AG04449 (cell line): ENCODE results near the gene MGLL.

Experiments
- CTCF ChIA-PET: fragments of 350-600 bp; formaldehyde crosslinking; extraction: SDS; loops from one replicate; lab custom pipeline; 2021; ENCODE audit warnings: antibody characterized with exemption; lab: Yijun Ruan, JAX
- POLR2A ChIA-PET: fragments of 400-600, 350-600 bp; formaldehyde crosslinking; extraction: SDS; loops from one replicate; lab custom pipeline; 2020; ENCODE audit warnings: antibody characterized with exemption, inconsistent platforms; lab: Yijun Ruan, JAX
- DNase-seq: peaks from one replicate; pipeline ENCODE4 v3.0.0-alpha.2; 2010; ENCODE audit warnings: low read depth, low spot score
- H3K4me3 ChIP-seq: 2 replicates; pipeline ENCODE4 v1.5.1; 2011; ENCODE audit warnings: low read depth, mild to moderate bottlenecking, control low read depth, low read length
- TF ChIP-seq, protein P1 (sequence below): IDR thresholded peaks from one replicate; pipeline ENCODE4 v1.5.1; 2011; ENCODE audit warnings: mild to moderate bottlenecking, moderate library complexity, low read length, control low read depth, inconsistent platforms; ENCODE audit not compliant: insufficient read depth; ENCODE audit errors: missing control alignments

The MGLL gene

DNA sequence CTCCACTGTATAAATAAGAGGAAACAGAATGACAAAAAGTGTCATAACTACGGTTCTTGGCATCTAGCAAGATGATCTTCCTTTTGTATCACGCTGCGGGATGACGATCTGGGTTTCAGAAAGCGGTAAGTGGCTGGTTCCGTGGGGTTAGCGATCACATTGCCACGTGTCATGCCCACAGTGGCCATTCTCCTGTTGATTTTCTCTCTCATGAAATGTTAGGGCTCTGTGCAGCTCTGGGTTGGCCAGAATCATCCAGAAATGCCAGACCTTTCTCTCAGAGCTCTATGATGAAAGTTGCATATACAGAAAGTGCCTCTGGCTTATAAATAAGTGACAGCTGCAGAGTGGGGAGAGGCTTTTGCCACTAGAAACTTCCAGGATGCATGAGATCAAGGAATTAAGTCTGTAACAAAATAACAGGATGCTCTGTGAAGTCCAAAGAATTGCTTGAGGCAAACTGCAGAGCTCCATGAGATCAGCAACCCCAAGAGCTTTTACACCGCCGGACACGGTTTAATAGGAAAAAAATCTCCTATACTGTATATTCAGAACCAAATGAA lies 78.0 kb downstream of the MGLL start:
- POLR2A ChIA-PET, result no interaction called here
- no peak overlapping the region for H3K4me3 ChIP-seq
- DNase-seq, result no peak
- TF ChIP-seq, protein P1, sequence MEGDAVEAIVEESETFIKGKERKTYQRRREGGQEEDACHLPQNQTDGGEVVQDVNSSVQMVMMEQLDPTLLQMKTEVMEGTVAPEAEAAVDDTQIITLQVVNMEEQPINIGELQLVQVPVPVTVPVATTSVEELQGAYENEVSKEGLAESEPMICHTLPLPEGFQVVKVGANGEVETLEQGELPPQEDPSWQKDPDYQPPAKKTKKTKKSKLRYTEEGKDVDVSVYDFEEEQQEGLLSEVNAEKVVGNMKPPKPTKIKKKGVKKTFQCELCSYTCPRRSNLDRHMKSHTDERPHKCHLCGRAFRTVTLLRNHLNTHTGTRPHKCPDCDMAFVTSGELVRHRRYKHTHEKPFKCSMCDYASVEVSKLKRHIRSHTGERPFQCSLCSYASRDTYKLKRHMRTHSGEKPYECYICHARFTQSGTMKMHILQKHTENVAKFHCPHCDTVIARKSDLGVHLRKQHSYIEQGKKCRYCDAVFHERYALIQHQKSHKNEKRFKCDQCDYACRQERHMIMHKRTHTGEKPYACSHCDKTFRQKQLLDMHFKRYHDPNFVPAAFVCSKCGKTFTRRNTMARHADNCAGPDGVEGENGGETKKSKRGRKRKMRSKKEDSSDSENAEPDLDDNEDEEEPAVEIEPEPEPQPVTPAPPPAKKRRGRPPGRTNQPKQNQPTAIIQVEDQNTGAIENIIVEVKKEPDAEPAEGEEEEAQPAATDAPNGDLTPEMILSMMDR, result no peak
- CTCF ChIA-PET, result no interaction called here

DNA sequence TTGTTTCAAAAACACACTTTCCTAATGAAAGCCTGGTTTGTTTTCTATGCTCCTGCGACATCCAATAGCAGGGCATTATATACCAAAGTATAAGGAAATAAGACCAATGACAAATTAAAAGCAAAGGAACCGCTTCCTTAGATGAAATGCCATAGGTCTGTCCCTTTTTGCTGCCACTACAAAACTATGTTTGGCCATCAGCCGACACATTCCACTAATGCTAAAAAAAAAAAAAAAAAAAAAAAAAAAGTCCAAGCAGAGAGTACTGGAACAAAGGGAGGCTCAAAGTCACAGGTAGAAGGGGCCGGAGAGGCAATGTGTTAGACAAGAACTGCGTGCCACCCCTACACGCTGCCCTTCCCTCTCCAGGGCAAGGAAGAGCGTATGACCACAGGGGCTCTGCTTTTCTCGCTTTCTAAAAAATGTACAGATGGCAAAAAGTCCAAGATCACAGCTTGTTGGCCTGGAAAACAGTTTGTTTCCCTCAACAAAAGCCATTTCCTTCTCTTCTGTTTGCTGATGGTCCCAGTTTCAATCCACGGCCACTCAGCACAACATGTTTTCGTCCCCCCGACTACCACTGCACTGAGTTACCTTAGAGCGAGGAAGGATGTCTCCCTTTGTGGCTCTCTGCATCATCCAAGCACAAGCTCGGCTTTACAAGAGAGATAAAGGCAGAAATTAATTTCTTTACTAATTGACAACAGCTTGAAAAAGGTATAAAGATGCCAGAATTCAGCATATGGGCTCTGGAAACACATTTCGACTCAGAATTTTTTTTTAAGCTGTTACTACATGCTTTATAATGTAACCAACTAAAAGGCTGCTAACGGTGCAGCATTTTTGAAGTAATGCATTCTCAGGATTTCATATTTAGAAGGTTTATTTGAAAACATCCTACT lies 78.7 kb downstream of the MGLL start:
- no peak for DNase-seq
- CTCF ChIA-PET, result interaction anchor here (1.2 to 1.6 kb wide), 3 partner anchors 21 to 218 kb away, joined by 3 to 4 read pairs (median 3); no protein-coding TSS in a partner anchor
- TF ChIP-seq, protein P1, result no peak
- POLR2A ChIA-PET, result no interaction called here
- no peak overlapping the region for H3K4me3 ChIP-seq

- CTCF ChIA-PET, result interaction anchor here (0.9 to 1.6 kb wide), 5 partner anchors 22 to 219 kb away, joined by 3 to 4 read pairs (median 3); no protein-coding TSS in a partner anchor
- TF ChIP-seq, protein P1, result no peak
- H3K4me3 ChIP-seq, result no peak overlapping the region
- no peak for DNase-seq
- POLR2A ChIA-PET, result no interaction called here
Measured at GRCh38 chr3:127742580-127742979, 79.7 kb downstream of the MGLL start.

DNA sequence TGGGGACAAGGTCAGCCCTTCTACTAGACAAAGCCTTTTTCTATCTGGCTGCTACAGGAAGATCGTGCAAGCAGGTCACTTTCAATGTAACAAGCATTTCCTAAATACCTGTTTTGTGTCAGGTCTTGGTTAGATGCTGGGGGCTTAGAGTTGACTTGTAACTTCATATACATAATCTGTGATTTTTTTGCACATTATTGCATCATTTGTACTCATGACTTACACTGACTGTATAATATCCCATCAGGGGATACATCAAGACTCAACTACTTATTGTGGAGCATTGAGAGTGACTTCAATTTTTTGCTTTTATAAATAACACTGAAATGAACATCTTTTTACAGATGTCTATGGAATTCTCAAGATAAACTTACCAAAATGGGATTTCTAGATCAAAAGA lies 80.6 kb downstream of the MGLL start:
- POLR2A ChIA-PET, result no interaction called here
- TF ChIP-seq, protein P1, result no peak
- CTCF ChIA-PET, result interaction anchor here (1.6 kb wide), 1 partner anchor 23 kb away, joined by 4 read pairs; no protein-coding TSS in a partner anchor
- H3K4me3 ChIP-seq, result no peak overlapping the region
- no peak for DNase-seq

DNA sequence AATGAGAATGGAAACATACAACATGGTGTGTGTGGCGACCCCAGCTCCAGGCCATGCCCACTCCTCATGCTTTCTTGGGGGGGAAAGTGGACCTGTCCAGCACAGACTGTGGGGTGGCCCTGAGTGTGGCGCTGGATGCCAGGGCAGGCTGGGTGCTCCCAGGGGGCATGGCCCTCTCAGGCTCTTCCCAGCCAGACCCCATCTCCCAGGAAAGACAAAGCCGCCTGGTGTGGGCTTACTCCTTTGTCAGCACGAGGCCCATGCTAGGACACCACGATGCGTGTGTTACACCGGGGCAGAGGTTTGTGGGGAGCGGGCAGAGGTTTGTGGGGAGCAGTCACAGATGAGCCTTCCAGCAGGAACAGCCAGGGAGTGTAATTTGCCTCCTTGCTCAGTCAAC lies 81.1 kb downstream of the MGLL start:
- DNase-seq, result no peak
- ChIA-PET POLR2A (interaction anchor here (0.6 kb wide), 1 partner anchor 41 kb away, joined by 3 read pairs; no protein-coding TSS in a partner anchor), CTCF (no interaction called here)
- TF ChIP-seq, protein P1, result no peak
- no peak overlapping the region for H3K4me3 ChIP-seq
